Erythroblast (primary cell): ENCODE measurements around the gene ADAMTS1.
"Not testable (repeated sequence)": the region's sequence is repeated elsewhere in the genome, so short reads cannot be mapped to it uniquely, and the experiment has no call there.

Source experiments
- DNase-seq, 2 experiments: peaks; one replicate each; lab custom pipeline; 2025; lab: John Stamatoyannopoulos, UW
- GATA1 ChIP-seq: IDR thresholded peaks from 2 replicates; pipeline ENCODE4 v1.6.1; 2011; ENCODE audit warnings: low read depth, mild to moderate bottlenecking, control low read depth, low read length, moderate library complexity
- POLR2A ChIP-seq: IDR thresholded peaks from 2 replicates; pipeline ENCODE4 v1.6.1; 2011; ENCODE audit warnings: mild to moderate bottlenecking, low read length

Gene ADAMTS1

GRCh38 chr21:26845066-26845758 lies at the start of gene ADAMTS1:
Gene ADAMTS1, minus strand, starts transcription at chr21:26845409. Its CDS starts 455 bp downstream, at chr21:26844954.
- peak in 1 of 2 experiments; percentile 7 for DNase-seq
- TF ChIP-seq GATA1, result no peak
- no peak for TF ChIP-seq POLR2A

- no peak for DNase-seq
- no peak for TF ChIP-seq GATA1
- TF ChIP-seq POLR2A, result no peak
These were observed 46.9 kb upstream of the ADAMTS1 start for GRCh38 chr21:26892151-26892550.

GRCh38 chr21:26888931-26889330 lies 43.7 kb upstream of the ADAMTS1 start:
- TF ChIP-seq POLR2A (no peak), GATA1 (no peak)
- DNase-seq, result no peak

GRCh38 chr21:26888256-26888655 lies 43.0 kb upstream of the ADAMTS1 start:
- TF ChIP-seq POLR2A (no peak), GATA1 (no peak)
- DNase-seq, result no peak

- no peak for DNase-seq
- TF ChIP-seq GATA1 (no peak), POLR2A (no peak)
These were observed 42.0 kb upstream of the ADAMTS1 start for GRCh38 chr21:26887251-26887650.

GRCh38 chr21:26884436-26884835 lies 39.2 kb upstream of the ADAMTS1 start:
- TF ChIP-seq GATA1 (no peak), POLR2A (no peak)

GRCh38 chr21:26883768-26884167 lies 38.6 kb upstream of the ADAMTS1 start:
- TF ChIP-seq GATA1 (no peak), POLR2A (no peak)
- no peak for DNase-seq

More at GRCh38 chr21:26884436-26884835, 39.2 kb upstream of the ADAMTS1 start:
- no peak for DNase-seq

- DNase-seq, result peak in 1 of 2 experiments; percentile 4
- TF ChIP-seq GATA1, result no peak
- no peak for TF ChIP-seq POLR2A
These were observed 36.5 kb upstream of the ADAMTS1 start for GRCh38 chr21:26881504-26882228.

GRCh38 chr21:26877018-26877417 lies 31.8 kb upstream of the ADAMTS1 start:
- no peak for DNase-seq
- TF ChIP-seq GATA1 (no peak), POLR2A (no peak)

GRCh38 chr21:26874347-26874746 lies 29.1 kb upstream of the ADAMTS1 start:
- TF ChIP-seq POLR2A, result no peak
- DNase-seq, result no peak

GRCh38 chr21:26865857-26866256 lies 20.6 kb upstream of the ADAMTS1 start:
- no peak for DNase-seq
- TF ChIP-seq GATA1 (no peak), POLR2A (no peak)

GRCh38 chr21:26856871-26857350 lies 11.7 kb upstream of the ADAMTS1 start:
- not testable (repeated sequence) for DNase-seq

GRCh38 chr21:26854695-26855094 lies 9.5 kb upstream of the ADAMTS1 start:
- not testable (repeated sequence) for DNase-seq

GRCh38 chr21:26852423-26852822 lies 7.2 kb upstream of the ADAMTS1 start:
- TF ChIP-seq POLR2A (no peak), GATA1 (no peak)

More at GRCh38 chr21:26852423-26852822, 7.2 kb upstream of the ADAMTS1 start:
- DNase-seq, result no peak
